ENCODE measurements around the gene CCL28.
"Not testable (repeated sequence)": the region's sequence is repeated elsewhere in the genome, so short reads cannot be mapped to it uniquely, and the experiment has no call there.

Gene CCL28

DNA sequence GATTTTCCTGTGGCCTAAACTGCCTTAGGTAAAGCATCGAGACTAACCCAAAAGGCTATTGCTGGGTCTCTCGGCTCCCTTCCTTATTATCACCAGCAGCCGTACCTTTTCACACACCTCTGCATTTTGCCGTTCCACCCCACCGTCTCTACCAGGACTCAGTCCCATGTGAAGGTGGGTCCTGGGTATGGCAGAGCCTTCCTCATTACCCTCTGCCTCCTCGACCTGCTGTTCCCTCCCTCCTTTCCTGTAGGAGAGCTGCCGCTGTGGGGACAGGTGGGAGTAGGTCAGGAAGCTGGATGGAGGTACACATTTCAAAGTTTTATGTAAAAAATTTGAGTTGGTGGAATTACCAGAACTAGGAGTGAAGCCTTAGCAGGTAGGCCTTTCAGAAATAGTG, 1.8 kb downstream of the CCL28 start:
- no peak for DNase-seq (ENCODE audit: low read depth in 2 of 2)

DNA sequence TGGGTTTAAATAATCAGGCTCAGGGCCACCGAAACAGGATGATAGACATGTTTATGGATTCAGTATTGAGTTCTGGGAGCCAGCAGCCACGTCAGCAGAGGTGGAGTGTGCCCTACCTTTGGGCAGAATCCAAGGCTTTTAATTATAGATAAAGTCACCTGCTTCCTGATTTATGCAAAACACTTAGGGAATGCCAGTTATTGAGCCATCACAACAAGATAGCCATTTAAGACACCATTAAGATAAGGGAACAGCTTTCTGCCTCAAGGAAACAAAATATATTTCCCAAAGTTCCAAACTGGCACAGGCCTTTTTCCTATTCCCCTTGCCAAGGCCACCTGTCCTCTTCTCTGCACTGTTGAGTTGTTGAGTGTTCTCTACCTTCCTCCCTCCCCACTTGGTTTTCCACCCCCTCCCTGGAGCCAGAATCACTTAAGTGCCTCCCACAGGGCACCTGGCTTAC, 2.4 kb downstream of the CCL28 start:
- DNase-seq (ENCODE audit: low read depth in 2 of 2) = no peak

DNA sequence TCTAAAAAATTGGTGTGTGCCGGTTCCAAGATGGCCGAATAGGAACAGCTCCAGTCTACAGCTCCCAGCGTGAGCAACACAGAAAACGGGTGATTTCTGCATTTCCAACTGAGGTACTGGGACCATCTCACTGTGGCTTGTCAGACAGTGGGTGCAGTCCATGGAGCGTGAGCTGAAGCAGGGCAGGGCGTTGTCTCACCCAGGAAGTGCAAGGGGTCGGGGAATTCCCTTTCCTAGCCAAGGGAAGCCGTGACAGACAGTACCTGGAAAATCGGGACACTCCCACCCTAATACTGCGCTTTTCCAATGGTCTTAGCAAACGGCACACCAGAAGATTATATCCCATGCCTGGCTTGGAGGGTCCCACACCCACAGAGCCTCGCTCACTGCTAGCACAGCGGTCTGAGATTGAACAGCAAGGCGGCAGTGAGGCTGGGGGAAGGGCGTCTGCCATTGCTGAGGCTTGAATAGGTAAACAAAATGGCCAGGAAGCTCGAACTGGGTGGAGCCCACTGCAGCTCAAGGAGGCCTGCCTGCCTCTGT, 9.6 kb downstream of the CCL28 start:
- DNase-seq (ENCODE audit: low read depth in 2 of 2) = not testable (repeated sequence)

DNA sequence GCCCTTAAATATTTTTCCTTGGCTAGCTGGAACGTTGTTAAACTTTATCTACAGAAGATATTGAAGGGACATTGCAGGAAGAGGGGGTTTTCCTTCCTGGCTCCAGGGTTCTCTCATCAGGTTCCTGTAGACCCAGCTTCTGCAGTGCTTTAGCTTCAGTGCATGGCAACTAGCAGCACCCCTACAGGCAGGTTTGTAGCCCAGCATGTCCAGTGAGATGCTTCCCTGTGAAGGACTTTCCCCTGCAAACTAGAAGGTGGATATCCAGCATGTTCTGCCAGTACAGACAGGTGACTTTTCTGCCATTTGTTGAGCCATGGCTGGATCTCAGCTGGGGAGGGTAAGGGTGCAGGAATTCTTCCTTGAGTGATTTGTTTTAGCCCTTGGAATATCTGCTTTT, 10.4 kb downstream of the CCL28 start:
- DNase-seq (ENCODE audit: low read depth in 2 of 2) = no peak

DNA sequence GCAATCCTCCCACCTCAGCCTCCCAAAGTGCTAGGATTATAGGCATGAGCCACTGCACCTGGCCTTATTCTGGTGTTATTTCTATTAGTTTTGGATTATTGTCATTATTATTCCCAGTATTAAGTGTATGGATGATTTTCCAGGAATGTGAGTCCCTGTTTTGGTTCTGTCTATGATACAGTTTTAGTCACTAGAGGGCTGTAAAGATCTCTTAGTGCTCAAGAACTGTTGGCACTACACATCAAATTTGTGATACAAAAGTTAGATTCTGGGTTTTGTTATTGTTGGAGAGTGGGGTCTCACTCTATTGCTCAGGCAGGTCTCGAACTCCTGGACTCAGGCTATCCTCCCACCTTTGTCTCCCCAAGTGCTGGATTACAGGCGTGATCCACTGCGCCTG, 12.1 kb downstream of the CCL28 start:
- DNase-seq (ENCODE audit: low read depth in 2 of 2) = no peak

DNA sequence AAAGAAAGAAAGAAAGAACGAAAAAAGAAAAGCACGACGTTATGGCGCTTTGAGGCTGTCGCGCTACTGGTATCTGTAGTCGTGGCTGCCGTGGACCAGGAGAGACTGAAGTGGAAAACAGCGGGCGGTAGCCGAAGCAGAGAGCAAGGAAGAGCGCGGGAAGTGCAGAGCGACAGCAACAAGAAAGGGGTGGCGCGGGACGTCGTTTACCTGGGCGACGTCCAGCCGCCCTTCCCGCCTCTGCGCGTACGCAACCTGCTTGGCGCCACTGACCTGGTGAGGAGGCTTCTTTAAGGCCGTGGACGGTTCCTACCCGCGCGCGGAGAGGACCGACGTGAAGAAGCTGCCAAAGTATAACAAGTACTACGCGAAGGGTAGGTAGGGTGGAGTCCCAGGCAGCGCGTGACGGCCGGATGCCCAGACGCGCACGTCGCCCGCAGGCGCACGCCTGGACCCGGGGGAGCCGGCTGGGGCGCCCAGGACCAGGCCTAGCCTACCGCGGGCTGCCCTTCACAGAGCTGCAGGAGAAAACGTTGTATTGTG, 15.4 kb downstream of the CCL28 start:
- DNase-seq (ENCODE audit: low read depth in 2 of 2) = peak; percentile 24 to 33

DNA sequence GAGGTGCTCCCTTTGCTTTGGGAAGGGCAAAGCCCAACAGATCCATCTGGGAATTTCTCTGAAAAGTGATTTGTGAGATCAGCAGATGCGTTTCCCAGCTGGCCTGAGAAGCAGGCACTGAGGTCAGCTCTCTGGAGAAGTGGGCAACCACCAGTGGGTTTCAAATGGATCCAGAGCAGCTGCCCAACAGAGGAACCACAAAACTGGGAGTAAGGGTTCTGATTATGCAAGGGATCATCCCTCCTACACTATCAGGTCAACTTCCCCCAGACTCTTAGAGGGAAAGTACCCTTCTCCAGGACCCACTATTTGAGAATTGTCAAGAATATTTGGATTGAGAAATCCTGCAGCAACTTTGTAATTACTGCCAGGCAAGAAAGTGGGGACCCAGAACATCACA, 21.7 kb downstream of the CCL28 start:
- DNase-seq (ENCODE audit: low read depth in 2 of 2) = no peak

DNA sequence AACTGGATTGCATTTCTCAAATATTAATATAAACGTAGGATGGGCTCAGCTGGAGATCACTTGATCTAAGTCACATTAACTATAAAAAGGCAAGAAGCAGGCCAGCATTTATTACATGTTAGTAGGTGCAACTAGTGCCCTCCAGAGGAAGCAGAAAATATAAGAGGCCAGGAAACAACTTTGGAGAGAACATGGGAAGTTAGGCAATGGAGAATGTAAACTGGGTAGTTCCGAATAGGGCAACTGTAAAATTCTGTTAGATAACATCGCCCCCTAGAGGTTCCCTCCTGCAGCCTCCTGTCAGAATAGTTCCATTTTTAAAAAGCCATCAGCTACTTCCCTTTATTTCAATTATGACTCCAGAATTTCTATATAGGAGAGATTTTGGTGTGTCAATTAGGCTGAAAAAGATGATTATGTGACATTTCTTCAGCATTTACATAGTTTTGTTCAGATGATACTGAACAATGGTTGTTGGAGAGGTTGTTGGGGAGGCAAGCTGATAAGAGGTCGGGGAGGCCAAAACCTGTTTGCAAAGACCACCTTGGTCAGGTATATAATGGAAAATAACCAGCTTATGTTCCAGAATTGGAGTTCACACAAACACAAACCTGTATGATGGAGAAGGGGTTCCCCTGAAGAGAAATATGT, 22.4 kb downstream of the CCL28 start:
- DNase-seq (ENCODE audit: low read depth in 2 of 2) = peak in 1 of 2 donors; percentile 22

DNA sequence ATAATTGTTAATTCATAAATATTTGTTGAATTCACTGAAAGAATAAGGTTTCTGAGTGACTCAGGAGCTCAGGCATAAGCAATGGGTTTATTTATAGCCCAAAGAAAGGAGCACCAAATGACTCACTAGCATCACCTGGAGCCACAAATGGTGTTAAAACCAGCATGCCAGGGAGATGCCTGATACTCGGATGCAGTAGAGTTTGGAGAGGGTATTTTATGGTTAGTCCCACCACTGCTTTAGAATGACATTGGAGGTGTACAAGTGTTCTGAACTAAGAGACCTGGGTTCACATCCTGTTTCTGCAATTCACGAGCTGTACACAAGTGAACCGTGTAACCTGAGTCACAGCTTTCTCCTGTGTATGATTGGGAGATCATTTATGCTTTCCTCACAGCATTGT, 25.2 kb downstream of the CCL28 start:
- no peak for DNase-seq (ENCODE audit: low read depth in 2 of 2)

DNA sequence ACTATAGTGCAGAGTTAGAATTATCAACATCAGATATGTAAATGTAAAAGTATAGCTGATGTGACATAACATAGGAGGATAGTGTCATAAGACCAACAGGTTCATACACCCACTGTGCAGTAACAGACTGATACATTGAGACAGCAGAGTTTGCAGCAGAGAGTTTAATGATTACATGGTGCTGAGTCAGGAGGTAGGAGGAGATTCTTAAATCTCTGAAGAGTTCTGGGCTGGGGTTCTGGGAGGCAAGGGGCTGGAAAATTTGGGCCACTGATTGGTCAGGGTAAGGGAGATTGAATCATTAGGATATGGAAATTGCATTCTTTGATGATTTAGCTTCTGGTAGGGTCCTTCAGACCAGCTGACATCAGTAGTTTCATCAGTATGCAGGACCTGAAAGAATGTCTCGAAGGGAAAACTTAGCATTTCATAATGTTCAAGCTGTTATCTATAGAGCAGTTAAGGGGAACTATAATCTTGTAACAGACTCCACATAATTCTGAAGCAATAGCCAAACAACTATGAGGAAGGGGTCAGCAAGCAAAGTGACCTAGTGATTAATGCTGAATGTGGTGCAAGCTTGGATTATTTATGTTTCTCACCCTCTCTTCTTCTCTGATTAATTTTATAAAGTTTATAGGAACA, 35.6 kb downstream of the CCL28 start:
- DNase-seq (ENCODE audit: low read depth in 2 of 2) = no peak

DNA sequence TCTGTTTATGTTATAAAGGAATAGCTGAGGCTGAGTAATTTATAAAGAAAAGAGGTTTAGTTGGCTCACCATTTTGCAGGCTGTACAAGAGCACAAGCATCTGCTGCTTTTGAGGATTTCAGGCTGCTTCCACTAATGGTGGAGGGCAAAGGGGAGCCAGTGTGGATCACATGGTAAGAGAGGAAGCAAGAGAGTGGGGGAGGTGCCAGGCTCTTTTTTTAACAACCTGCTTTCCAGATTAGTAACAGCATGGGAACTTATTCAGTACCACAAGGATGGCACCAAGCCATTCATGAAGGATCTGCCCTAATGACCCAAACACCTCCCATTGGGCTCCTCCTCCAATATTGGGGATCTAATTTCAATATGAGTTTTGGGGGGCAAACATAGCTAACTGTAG, 40.4 kb downstream of the CCL28 start:
- DNase-seq (ENCODE audit: low read depth in 2 of 2) = no peak

DNA sequence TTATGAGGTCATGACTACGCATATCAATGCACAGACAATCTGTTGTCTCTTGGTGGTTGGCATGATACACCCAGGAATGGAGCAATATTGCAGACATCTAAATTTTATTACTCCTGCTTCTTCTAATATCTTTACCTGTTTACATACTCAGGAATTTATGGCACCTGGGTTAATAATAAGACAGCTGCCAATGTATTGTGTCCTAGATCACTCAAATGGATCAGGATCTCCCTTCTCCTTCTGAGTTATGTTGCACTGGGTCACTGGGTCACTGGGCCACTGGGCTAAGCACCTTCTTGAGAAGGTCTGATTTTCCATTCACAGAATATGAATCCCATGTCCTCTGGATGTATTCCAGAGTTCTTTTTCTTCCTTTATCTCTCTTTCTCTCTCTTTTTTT, 41.8 kb downstream of the CCL28 start:
- no peak for DNase-seq (ENCODE audit: low read depth in 2 of 2)

DNA sequence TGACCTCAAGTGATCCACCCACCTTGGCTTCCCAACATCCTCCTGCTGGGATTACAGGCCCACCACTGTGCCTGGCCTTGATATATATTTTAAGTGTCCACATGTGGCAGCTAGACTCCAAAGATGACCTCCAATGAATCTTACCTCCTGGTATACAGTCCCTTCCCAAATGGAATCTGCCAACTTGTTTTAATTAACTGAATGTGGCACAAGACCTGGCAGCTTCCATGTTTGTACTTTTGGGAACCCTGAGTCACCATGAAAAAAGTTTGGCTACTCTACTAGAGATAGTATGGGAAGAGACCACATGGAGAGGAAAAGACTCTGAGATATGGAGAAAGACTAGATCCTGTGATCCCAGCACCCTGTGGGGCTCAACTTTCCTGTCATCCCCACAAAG, 42.5 kb downstream of the CCL28 start:
- no peak for DNase-seq (ENCODE audit: low read depth in 2 of 2)

DNA sequence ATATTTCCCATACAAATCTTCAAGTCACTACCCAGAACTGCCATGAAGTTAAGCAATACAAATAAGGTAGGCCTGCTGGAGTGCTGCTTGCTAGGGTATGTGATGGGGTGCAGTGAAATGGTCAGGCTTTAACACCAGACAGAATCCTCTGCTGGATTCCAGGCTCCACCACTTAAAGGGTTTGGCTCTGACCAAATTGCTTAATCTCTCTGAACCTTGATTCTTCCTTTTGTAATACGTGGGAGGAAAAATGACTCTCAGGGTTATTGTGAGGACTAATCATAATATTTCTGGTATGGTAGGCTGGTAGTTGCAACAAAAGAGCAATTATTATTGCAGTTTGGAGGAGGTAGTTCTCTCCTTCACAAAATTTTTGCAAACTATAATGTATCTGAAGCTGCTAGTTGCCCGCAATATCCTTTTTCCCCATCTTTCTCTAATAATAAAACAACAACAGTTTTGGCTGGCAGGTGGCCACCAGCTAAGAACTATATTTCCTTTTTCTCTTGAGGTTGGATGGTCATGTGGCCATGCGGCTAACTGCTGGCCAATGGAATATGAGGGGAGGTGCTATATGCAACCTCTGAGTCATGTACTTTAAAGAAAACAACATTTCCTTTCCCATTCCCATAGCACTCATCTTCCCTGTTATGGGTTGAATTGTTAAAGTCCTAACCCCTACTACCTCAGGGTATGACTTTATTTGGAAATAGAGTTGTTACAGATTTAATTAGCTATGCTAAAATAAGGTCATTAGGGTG, 44.1 kb downstream of the CCL28 start:
- DNase-seq (ENCODE audit: low read depth in 2 of 2) = no peak

DNA sequence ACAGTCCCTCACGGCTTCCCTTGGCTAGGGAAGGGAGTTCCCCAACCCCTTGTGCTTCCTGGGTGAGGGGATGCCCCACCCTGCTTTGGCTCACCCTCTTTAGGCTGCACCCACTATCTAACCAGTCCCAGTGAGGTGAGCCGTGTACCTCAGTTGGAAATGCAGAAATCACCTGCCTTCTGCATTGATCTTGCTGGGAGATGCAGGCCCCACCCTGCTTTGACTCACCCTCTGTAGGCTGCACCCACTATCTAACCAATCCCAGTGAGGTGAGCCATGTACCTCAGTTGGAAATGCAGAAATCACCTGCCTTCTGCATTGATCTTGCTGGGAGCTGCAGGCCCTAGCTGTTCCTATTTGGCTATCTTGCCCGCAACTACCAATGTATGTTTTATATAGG, 44.7 kb downstream of the CCL28 start:
- no peak for DNase-seq (ENCODE audit: low read depth in 2 of 2)

DNA sequence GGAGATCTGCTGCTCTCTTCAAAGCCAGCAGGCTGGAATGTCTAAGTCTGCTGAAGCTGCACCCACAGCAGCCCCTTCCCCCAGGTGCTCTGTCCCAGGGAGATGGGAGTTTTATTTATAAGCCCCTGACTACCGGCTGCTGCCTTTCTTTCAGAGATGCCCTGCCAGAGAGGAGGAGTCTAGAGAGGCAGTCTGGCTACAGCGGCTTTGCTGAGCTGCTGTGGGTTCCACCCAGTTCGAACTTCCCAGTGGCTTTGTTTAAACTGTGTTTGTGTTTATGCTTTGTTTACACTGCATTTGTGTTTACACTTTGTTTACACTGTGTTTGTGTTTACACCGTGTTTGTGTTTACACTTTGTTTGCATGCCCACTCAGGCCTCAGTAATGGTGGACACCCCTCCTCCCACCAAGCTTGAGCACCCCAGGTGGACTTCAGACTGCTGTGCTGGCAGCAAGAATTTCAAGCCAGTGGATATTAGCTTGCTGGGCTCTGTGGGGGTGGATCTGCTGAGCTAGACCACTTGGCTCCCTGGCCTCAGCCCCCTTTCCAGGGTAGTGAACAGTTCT, 45.4 kb downstream of the CCL28 start:
- DNase-seq (ENCODE audit: low read depth in 2 of 2) = not testable (repeated sequence)

DNA sequence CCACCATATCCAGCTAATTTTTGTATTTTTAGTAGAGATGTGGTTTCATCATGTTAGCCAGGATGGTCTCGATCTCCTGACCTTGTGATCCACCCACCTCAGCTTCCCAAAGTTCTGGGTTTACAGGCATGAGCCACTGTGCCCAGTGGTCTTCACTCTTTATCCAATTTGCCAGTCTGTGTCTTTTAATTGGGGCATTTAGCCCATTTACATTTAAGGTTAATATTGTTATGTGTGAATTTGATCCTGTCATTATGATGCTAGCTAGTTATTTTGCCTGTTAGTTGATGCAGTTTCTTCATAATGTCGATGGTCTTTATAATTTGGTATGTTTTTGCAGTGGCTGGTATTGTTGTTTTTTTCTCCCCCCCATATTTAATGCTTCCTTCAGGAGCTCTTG, 47.0 kb downstream of the CCL28 start:
- not testable (repeated sequence) for DNase-seq (ENCODE audit: low read depth in 2 of 2)

DNA sequence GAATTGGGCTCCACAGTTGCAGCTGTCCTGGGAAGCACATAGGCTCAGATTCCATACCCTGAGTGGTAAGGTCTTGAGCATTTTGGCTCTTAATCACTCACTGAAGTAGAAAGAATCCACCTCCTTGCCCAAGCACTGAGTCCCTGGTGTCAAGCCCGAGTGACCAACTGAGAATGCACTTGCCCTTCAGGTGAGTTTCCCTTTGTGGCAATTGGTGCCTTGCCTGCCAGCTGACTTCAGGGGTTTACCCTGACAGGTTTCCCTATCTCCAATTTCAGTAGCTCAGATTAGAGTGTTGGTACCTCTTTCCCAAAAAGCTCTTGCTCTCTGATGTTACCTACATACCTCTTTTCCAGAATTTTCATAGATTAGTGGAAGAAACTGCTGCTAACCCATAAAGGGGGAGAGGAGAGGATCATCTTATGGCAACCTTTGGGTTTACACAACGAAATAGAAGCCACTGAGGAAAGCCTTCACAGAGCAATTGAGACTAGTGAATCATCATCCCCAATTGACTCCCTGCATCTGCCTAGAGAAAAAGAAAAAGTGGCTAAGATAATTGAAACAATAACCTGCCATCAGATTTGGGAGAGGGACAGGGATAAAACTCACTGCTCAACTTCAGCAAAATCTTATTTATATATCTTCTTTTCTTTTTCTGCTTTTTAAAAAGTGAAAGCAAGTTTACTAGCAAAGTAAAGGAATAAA, 48.6 kb downstream of the CCL28 start:
- no peak for DNase-seq (ENCODE audit: low read depth in 2 of 2)

DNA sequence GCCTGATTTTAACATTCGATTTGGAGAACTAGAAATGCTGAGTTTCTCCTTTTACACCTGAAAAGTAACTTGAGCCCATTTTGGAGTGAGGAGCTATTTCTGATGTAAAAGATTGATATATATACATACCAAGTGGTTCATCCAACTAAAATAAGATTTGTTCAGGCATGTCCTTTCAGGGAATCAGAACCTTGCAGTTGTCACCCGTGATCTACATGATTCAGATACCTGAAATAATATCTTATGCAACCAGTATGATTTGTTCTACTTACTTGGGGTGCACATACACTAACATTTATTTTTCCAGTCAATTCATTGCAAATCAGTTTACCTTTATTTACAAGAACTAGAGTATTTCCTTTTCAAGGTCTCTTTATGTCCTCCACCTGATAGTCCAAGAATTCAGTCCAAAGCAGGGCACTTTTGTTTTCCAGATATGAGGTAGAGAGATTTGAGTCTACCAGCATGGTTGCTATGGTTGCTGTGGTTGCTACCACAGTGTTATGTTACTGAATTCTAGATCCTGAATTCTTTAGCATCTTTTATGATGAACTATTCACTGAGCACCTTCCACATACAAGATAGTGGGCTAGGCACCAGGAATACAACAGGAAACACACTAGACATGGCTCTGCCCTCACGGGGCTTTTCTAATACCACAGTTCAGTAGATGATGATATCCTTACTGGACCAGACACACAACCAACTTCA, 49.3 kb downstream of the CCL28 start:
- DNase-seq (ENCODE audit: low read depth in 2 of 2) = no peak

DNA sequence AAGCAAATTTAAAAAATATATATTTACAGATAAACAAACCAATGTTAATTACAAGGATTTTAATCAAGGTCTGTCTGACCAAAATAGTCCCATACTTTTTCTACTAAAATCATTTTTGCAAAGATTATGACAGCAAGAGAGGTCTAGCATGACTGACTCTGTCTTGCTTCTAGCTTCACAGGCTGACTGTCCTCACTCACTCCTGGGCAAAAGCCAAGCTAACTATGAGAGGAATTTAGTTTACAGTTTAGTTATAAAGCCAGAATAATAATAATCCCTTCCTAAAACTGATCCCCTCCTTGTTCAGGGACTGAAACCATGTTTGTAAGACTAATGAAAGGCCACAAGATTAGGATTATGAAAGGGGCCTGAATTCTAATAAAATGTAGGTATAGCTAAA, 53.5 kb downstream of the CCL28 start:
- no peak for DNase-seq (ENCODE audit: low read depth in 2 of 2)

DNA sequence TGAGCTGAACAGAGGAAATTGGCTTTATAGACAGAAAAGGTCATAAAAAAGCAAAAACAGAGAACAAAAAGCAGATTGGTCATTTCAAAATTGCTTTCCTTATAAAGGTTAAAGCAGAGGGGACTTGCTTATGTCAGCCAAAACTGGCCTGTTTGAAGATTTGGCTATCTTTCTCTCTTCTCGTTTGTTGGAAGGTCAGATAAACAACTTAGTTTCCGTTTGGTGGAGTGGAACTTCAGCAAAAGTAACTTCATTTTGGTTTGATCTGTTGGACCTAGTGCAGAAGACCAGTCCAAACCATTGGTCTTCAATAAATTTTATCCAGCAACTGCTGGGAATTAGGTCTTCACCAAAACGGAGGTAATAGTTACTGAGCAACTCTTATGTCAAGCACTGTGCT, 53.9 kb downstream of the CCL28 start:
- DNase-seq (ENCODE audit: low read depth in 2 of 2) = no peak

All from stimulated activated CD8-positive, alpha-beta memory T cell treated with anti-CD3 and anti-CD28 coated beads, Interleukin-2, amount 100 ng/mL, for 1 hour (primary cell).